ENCODE results near the gene RPL32. TPM values are rescaled to one million over a fixed set of nuclear protein-coding genes. Genes with fewer than 3 reads are reported as not detected.

The RPL32 gene
- total and polyA plus RNA-seq, 7 donors: 920 to 3,640 (median 1,772) TPM

- DNase-seq: no peak
- Histone ChIP-seq H3K4me1 (peaks cover 0 to 12% (median 10%) of the 10 kb centered on the region in 4 donors), H3K27me3 (no peaks in the 10 kb centered on the region), H3K27ac (no peak overlapping the region), H3K4me3 (no peak overlapping the region), H3K9me3 (no peaks in the 10 kb centered on the region), H3K36me3 (no peaks in the 10 kb centered on the region)
- intact Hi-C loops (cut with DNase I): no loop called here
- WGBS, 2 donors: 86 to 89% methylated on average over 2 of the region's 2 CpGs
- no peak for TF ChIP-seq POLR2A (IDR thresholded peaks at IDR 0.05)
Observed at GRCh38 chr3:12878141-12878574, 36.8 kb upstream of the RPL32 start.

GRCh38 chr3:12877040-12877439 is 35.7 kb upstream of the RPL32 start:
- no peak for DNase-seq
- intact Hi-C loops (cut with DNase I): no loop called here
- 87 to 92% methylated on average over 7 of the region's 7 CpGs for WGBS, 2 donors
- H3K36me3 ChIP-seq: no peaks in the 10 kb centered on the region
- no peak overlapping the region for H3K27ac ChIP-seq
- no peaks in the 10 kb centered on the region for H3K27me3 ChIP-seq
- no peak for TF ChIP-seq POLR2A (IDR thresholded peaks at IDR 0.05)
- H3K4me3 ChIP-seq: no peak overlapping the region
- no peaks in the 10 kb centered on the region for H3K9me3 ChIP-seq
- H3K4me1 ChIP-seq: peaks cover 0 to 12% (median 10%) of the 10 kb centered on the region in 4 donors

- H3K4me3 ChIP-seq: peak overlapping the region in 3 of 4 donors; percentile 33 to 48 (median 47)
- intact Hi-C loops (cut with DNase I): no loop called here
- H3K36me3 ChIP-seq: no peaks in the 10 kb centered on the region
- no peaks in the 10 kb centered on the region for H3K9me3 ChIP-seq
- H3K27me3 ChIP-seq: no peaks in the 10 kb centered on the region
- WGBS, 2 donors: 24 to 30% methylated on average over 60 of the region's 60 CpGs
- TF ChIP-seq CTCF (IDR thresholded peaks at IDR 0.05) (peak in 1 of 4 experiments; percentile 26), POLR2AphosphoS5 (IDR thresholded peaks at IDR 0.05) (no peak)
- peak overlapping the region in 1 of 4 donors; percentile 14 for H3K27ac ChIP-seq
- DNase-seq: no peak
- H3K4me1 ChIP-seq: peaks cover 0 to 12% (median 10%) of the 10 kb centered on the region in 4 donors
Observed at GRCh38 chr3:12875857-12876836, 34.8 kb upstream of the RPL32 start.

GRCh38 chr3:12871404-12871983 is 30.1 kb upstream of the RPL32 start:
- intact Hi-C loops (cut with DNase I): no loop called here
- no peak overlapping the region for H3K4me3 ChIP-seq
- 74 to 85% methylated on average over 12 of the region's 12 CpGs for WGBS, 2 donors

GRCh38 chr3:12870942-12871341 is 29.6 kb upstream of the RPL32 start:
- Histone ChIP-seq H3K4me3 (no peak overlapping the region), H3K9me3 (no peaks in the 10 kb centered on the region), H3K4me1 (peaks cover 0 to 17% (median 16%) of the 10 kb centered on the region in 4 donors), H3K27me3 (no peaks in the 10 kb centered on the region), H3K27ac (peak overlapping the region in 2 of 4 donors; percentile 14 to 31), H3K36me3 (no peaks in the 10 kb centered on the region)
- 61 to 64% methylated on average over 9 of the region's 9 CpGs for WGBS, 2 donors
- intact Hi-C loops (cut with DNase I): no loop called here
- TF ChIP-seq EP300 (IDR thresholded peaks at IDR 0.05) (no peak), POLR2A (IDR thresholded peaks at IDR 0.05) (no peak), POLR2AphosphoS5 (IDR thresholded peaks at IDR 0.05) (no peak), CTCF (IDR thresholded peaks at IDR 0.05) (no peak)
- peak; percentile 76 for DNase-seq

More at GRCh38 chr3:12871404-12871983, 30.1 kb upstream of the RPL32 start:
- TF ChIP-seq POLR2A (IDR thresholded peaks at IDR 0.05) (no peak), EP300 (IDR thresholded peaks at IDR 0.05) (no peak), POLR2AphosphoS5 (IDR thresholded peaks at IDR 0.05) (no peak), CTCF (IDR thresholded peaks at IDR 0.05) (no peak)
- no peak overlapping the region for H3K27ac ChIP-seq
- H3K9me3 ChIP-seq: no peaks in the 10 kb centered on the region
- peaks cover 0 to 23% (median 21%) of the 10 kb centered on the region in 4 donors for H3K4me1 ChIP-seq
- DNase-seq: no peak
- no peaks in the 10 kb centered on the region for H3K36me3 ChIP-seq
- no peaks in the 10 kb centered on the region for H3K27me3 ChIP-seq

Data from sigmoid colon (tissue), 7 donors.